Lower lobe of right lung (tissue), 2 donors: ENCODE measurements around the gene CKLF. TPM values are rescaled to one million over a fixed set of nuclear protein-coding genes. Genes with fewer than 3 reads are reported as not detected.
"Not testable (repeated sequence)": the region's sequence is repeated elsewhere in the genome, so short reads cannot be mapped to it uniquely, and the experiment has no call there.

ENCODE experiments used
- ATAC-seq, 2 donors: fragments of 200-7000 bp; cut with Tn5 transposase; one replicate each; pipeline ENCODE4 v1.9.1; 2020 to 2022; ENCODE audit warnings: mild to moderate bottlenecking in 2 of 2, moderate library complexity in 2 of 2
- DNase-seq: peaks from one replicate; pipeline ENCODE4 v3.0.0-alpha.2; 2020
- H3K27ac ChIP-seq: fragments of 200-600 bp; one replicate; pipeline ENCODE4 v1.8.0; 2022
- H3K27me3 ChIP-seq: fragments of 200-600 bp; one replicate; pipeline ENCODE4 v1.8.0; 2022; ENCODE audit warnings: low read depth
- H3K36me3 ChIP-seq: fragments of 200-600 bp; one replicate; pipeline ENCODE4 v1.8.0; 2022; ENCODE audit warnings: mild to moderate bottlenecking
- H3K4me1 ChIP-seq: fragments of 200-600 bp; one replicate; pipeline ENCODE4 v1.8.0; 2022
- H3K4me3 ChIP-seq: fragments of 200-600 bp; one replicate; pipeline ENCODE4 v1.8.0; 2022; ENCODE audit warnings: mild to moderate bottlenecking
- H3K9me3 ChIP-seq: fragments of 200-600 bp; one replicate; pipeline ENCODE4 v1.8.0; 2022
- intact Hi-C: fragments of 100-400 bp; cut with DNase I; formaldehyde crosslinking; loops from one replicate; pipeline ENCODE4 v1.11.0; 2022
- total RNA-seq: library from RNA; stranded (reverse); fragmentation: NEBNext Ultra II Directional; extraction: Animal tissue kit (Norgen Biotek cat#: 25700); gene quantifications from one replicate; pipeline ENCODE4 v1.2.1, GENCODE V29; 2021
- TF ChIP-seq, protein P1 (sequence below): fragments of 200-600 bp; IDR thresholded peaks from one replicate; pipeline ENCODE4 v1.8.0; 2022; ENCODE audit warnings: antibody characterized with exemption, mild to moderate bottlenecking
- donor health status: DM: no; HTN: yes; CAD: no; lungs with severe emphysema.

CKLF gene
- total RNA-seq, 1 donor from 2014 or later, result 64.9 TPM

- intact Hi-C loops, result no loop called here
- Histone ChIP-seq H3K4me1 (peaks cover 11% of the 10 kb centered on the region), H3K27me3 (no peaks in the 10 kb centered on the region), H3K9me3 (no peaks in the 10 kb centered on the region), H3K36me3 (no peaks in the 10 kb centered on the region), H3K4me3 (no peak overlapping the region), H3K27ac (no peak overlapping the region)
- ATAC-seq (no peak), DNase-seq (no peak)
- TF ChIP-seq, protein P1, sequence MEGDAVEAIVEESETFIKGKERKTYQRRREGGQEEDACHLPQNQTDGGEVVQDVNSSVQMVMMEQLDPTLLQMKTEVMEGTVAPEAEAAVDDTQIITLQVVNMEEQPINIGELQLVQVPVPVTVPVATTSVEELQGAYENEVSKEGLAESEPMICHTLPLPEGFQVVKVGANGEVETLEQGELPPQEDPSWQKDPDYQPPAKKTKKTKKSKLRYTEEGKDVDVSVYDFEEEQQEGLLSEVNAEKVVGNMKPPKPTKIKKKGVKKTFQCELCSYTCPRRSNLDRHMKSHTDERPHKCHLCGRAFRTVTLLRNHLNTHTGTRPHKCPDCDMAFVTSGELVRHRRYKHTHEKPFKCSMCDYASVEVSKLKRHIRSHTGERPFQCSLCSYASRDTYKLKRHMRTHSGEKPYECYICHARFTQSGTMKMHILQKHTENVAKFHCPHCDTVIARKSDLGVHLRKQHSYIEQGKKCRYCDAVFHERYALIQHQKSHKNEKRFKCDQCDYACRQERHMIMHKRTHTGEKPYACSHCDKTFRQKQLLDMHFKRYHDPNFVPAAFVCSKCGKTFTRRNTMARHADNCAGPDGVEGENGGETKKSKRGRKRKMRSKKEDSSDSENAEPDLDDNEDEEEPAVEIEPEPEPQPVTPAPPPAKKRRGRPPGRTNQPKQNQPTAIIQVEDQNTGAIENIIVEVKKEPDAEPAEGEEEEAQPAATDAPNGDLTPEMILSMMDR, result no peak
These were observed 39.9 kb downstream of the CKLF start for GRCh38 chr16:66592241-66592640.

DNA sequence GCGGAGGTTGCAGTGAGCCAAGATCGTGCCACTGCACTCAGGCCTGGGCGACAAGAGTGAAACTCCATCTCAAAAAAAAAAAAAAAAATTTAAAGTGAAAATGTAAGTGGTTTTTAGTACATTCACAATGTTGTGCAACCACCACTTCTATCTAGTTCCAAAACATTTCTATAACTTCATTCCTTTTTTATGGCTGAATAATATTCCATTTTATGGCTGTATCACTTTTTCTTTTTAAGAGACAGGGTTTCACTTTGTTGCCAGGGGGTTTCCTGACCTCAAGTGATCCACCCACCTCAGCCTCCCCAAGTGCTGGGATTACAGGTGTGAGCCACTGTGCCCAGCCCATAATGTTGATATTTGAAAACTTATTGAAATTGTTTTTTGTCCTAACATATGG, 40.4 kb downstream of the CKLF start:
- H3K9me3 ChIP-seq, result no peaks in the 10 kb centered on the region
- no peaks in the 10 kb centered on the region for H3K27me3 ChIP-seq
- H3K4me3 ChIP-seq, result no peak overlapping the region
- no peak for DNase-seq
- H3K4me1 ChIP-seq, result peaks cover 6% of the 10 kb centered on the region
- intact Hi-C loops, result no loop called here
- H3K36me3 ChIP-seq, result no peaks in the 10 kb centered on the region
- no peak overlapping the region for H3K27ac ChIP-seq
- ATAC-seq, result no peak
- TF ChIP-seq, protein P1, result no peak

GRCh38 chr16:66594739-66595138, 42.4 kb downstream of the CKLF start:
- no peak for DNase-seq
- no peak for ATAC-seq
- intact Hi-C loops, result no loop called here
- TF ChIP-seq, protein P1, result no peak
- Histone ChIP-seq H3K9me3 (no peaks in the 10 kb centered on the region), H3K27me3 (no peaks in the 10 kb centered on the region), H3K4me3 (no peak overlapping the region), H3K4me1 (peaks cover 3% of the 10 kb centered on the region), H3K27ac (no peak overlapping the region), H3K36me3 (no peaks in the 10 kb centered on the region)

GRCh38 chr16:66596559-66596958, 44.2 kb downstream of the CKLF start:
- ATAC-seq, H3K9me3 ChIP-seq, H3K4me1 ChIP-seq, H3K4me3 ChIP-seq, H3K36me3 ChIP-seq, H3K27me3 ChIP-seq, intact Hi-C loops, DNase-seq, H3K27ac ChIP-seq: not testable (repeated sequence)

GRCh38 chr16:66596986-66597848, 44.8 kb downstream of the CKLF start:
- Histone ChIP-seq H3K4me1 (no peaks in the 10 kb centered on the region), H3K36me3 (no peaks in the 10 kb centered on the region), H3K27me3 (no peaks in the 10 kb centered on the region), H3K9me3 (no peaks in the 10 kb centered on the region), H3K4me3 (no peak overlapping the region), H3K27ac (no peak overlapping the region)
- intact Hi-C loops, result no loop called here
- no peak for DNase-seq
- no peak for ATAC-seq
- TF ChIP-seq, protein P1, result no peak

- ATAC-seq (no peak), DNase-seq (no peak)
- Histone ChIP-seq H3K27me3 (no peaks in the 10 kb centered on the region), H3K4me1 (no peaks in the 10 kb centered on the region), H3K27ac (no peak overlapping the region), H3K36me3 (no peaks in the 10 kb centered on the region), H3K4me3 (no peak overlapping the region), H3K9me3 (no peaks in the 10 kb centered on the region)
- intact Hi-C loops, result no loop called here
- TF ChIP-seq, protein P1, result no peak
These were observed 45.7 kb downstream of the CKLF start for GRCh38 chr16:66598111-66598510.
